Neural cell (in vitro differentiated cells): ENCODE results near the gene TFPI. TPM values are rescaled to one million over a fixed set of nuclear protein-coding genes. Genes with fewer than 3 reads are reported as not detected.
"Not testable (repeated sequence)": the region's sequence is repeated elsewhere in the genome, so short reads cannot be mapped to it uniquely, and the experiment has no call there.

Source experiments
- H2AFZ ChIP-seq: fragments of 200-600, 300-800 bp; sonication (generic), shearing (Covaris generic); 2 replicates; pipeline ENCODE4 v1.6.0; 2014; ENCODE audit warnings: low read depth, mild to moderate bottlenecking, antibody characterized with exemption, low read length, moderate library complexity
- H3F3A ChIP-seq: fragments of 200-600 bp; shearing (Covaris generic); 2 replicates; pipeline ENCODE4 v1.6.1; 2016; ENCODE audit warnings: mild to moderate bottlenecking, moderate library complexity, mixed read lengths, antibody characterized with exemption, low read length; ENCODE audit not compliant: insufficient read depth, poor library complexity, severe bottlenecking
- H3K27ac ChIP-seq: fragments of 200-600, 300-800 bp; sonication (generic), shearing (Covaris generic); 2 replicates; pipeline ENCODE4 v1.5.1; 2014; ENCODE audit warnings: mild to moderate bottlenecking, low read length, moderate library complexity
- H3K27me3 ChIP-seq: fragments of 300-800, 200-600 bp; sonication (generic), shearing (Covaris generic); 2 replicates; pipeline ENCODE4 v1.6.0; 2014; ENCODE audit warnings: mild to moderate bottlenecking, low read depth, low read length, moderate library complexity; ENCODE audit not compliant: insufficient read depth
- H3K36me3 ChIP-seq: fragments of 300-800, 200-600 bp; sonication (generic), shearing (Covaris generic); 2 replicates; pipeline ENCODE4 v1.5.1; 2014; ENCODE audit warnings: mild to moderate bottlenecking, antibody characterized with exemption, low read length, moderate library complexity; ENCODE audit not compliant: insufficient read depth
- H3K4me2 ChIP-seq: fragments of 300-800, 200-600 bp; sonication (generic), shearing (Covaris generic); 2 replicates; pipeline ENCODE4 v1.6.0; 2014; ENCODE audit warnings: mild to moderate bottlenecking, low read length
- H3K4me3 ChIP-seq: fragments of 300-800, 200-600 bp; sonication (generic), shearing (Covaris generic); 2 replicates; pipeline ENCODE4 v1.5.1; 2014; ENCODE audit warnings: mild to moderate bottlenecking, low read length, moderate library complexity
- H3K79me2 ChIP-seq: fragments of 200-600 bp; shearing (Covaris generic); replicated peaks from 2 replicates; pipeline ENCODE4 v1.6.0; 2014; ENCODE audit warnings: mild to moderate bottlenecking, low read length, moderate library complexity; ENCODE audit not compliant: insufficient read depth
- H3K9ac ChIP-seq: fragments of 300-800, 200-600 bp; sonication (generic), shearing (Covaris generic); 2 replicates; pipeline ENCODE4 v1.6.1; 2016; ENCODE audit warnings: mild to moderate bottlenecking, low read length, mixed read lengths
- H3K9me2 ChIP-seq: fragments of 200-600 bp; shearing (Covaris generic); 2 replicates; pipeline ENCODE4 v1.6.1; 2016; ENCODE audit warnings: mild to moderate bottlenecking, low read length, mixed read lengths; ENCODE audit not compliant: insufficient read depth
- H3K9me3 ChIP-seq: fragments of 200-600, 300-800 bp; sonication (generic), shearing (Covaris generic); 2 replicates; pipeline ENCODE4 v1.6.1; 2016; ENCODE audit warnings: mild to moderate bottlenecking, mixed run types, low read length, moderate library complexity, mixed read lengths
- H4K20me1 ChIP-seq: fragments of 200-600 bp; shearing (Covaris generic); 2 replicates; pipeline ENCODE4 v1.6.1; 2016; ENCODE audit warnings: mild to moderate bottlenecking, mixed run types; ENCODE audit not compliant: insufficient read depth
- EP300 ChIP-seq: fragments of 450-650 bp; conservative IDR thresholded peaks from 2 replicates; pipeline ENCODE4 v1.6.1; 2014; ENCODE audit warnings: antibody characterized with exemption, mild to moderate bottlenecking, moderate library complexity; ENCODE audit not compliant: poor library complexity, severe bottlenecking
- EZH2 ChIP-seq: fragments of 200-600, 300-800 bp; shearing (Covaris generic), sonication (generic); IDR thresholded peaks from 2 replicates; pipeline ENCODE4 v1.6.1; 2014; ENCODE audit warnings: antibody characterized with exemption, low read length, borderline replicate concordance, mild to moderate bottlenecking; ENCODE audit not compliant: insufficient read depth, poor library complexity, severe bottlenecking
- MXI1 ChIP-seq: fragments of 450-650 bp; conservative IDR thresholded peaks from 2 replicates; pipeline ENCODE4 v1.6.1; 2014; ENCODE audit warnings: antibody characterized with exemption, mild to moderate bottlenecking; ENCODE audit not compliant: poor library complexity, severe bottlenecking
- POLR2AphosphoS5 ChIP-seq: IDR thresholded peaks from 2 replicates; pipeline ENCODE4 v1.6.1; 2012
- RAD21 ChIP-seq: fragments of 450-650 bp; conservative IDR thresholded peaks from 2 replicates; pipeline ENCODE4 v1.6.1; 2014; ENCODE audit warnings: antibody characterized with exemption, mild to moderate bottlenecking, moderate library complexity
- TAF1 ChIP-seq: IDR thresholded peaks from 2 replicates; pipeline ENCODE4 v1.6.1; 2012; ENCODE audit warnings: low read depth
- polyA plus RNA-seq: library from polyadenylated mRNA; depleted of rRNA; stranded (reverse); fragments of >200 nt; gene quantifications from 2 replicates; pipeline ENCODE4 v1.2.3, GENCODE V29; 2014
- TF ChIP-seq, protein P1 (sequence below): fragments of 450-650 bp; IDR thresholded peaks from 2 replicates; pipeline ENCODE4 v1.5.1; 2014; ENCODE audit warnings: antibody characterized with exemption, mild to moderate bottlenecking, moderate library complexity; ENCODE audit not compliant: poor library complexity, severe bottlenecking
- TF ChIP-seq, protein P2 (sequence below): IDR thresholded peaks from 2 replicates; pipeline ENCODE4 v1.6.1; 2012; ENCODE audit warnings: borderline replicate concordance

TFPI gene
- polyA plus RNA-seq, 1 donor from 2014 or later: 0.51 TPM

DNA sequence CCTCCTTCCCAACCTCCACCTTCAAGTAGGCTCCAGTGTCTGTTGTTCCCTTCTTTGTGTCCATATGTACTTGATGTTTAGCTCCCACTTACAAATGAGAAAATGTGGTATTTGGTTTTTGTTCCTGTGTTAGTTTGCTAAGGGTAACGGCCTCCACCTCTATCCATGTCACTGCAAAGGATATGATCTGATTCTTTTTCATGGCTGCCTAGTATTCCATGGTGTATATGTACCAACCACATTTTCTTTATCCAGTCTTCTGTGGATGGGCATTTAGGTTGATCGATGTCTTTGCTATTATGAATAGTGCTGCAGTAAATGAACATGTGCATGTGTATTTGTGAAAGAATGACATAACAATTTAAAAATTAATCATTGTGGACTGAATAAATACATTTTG, 19.5 kb upstream of the TFPI start:
- H3K27ac ChIP-seq: no peak overlapping the region
- no peaks in the 10 kb centered on the region for H3F3A ChIP-seq
- no peak overlapping the region for H3K4me2 ChIP-seq
- no peaks in the 10 kb centered on the region for H3K36me3 ChIP-seq
- H3K9ac ChIP-seq: no peak overlapping the region
- no peak overlapping the region for H2AFZ ChIP-seq
- no peaks in the 10 kb centered on the region for H3K9me2 ChIP-seq
- no peaks in the 10 kb centered on the region for H3K79me2 ChIP-seq
- H3K27me3 ChIP-seq: no peaks in the 10 kb centered on the region
- no peak for TF ChIP-seq TAF1
- no peak for TF ChIP-seq POLR2AphosphoS5
- TF ChIP-seq, protein P1, sequence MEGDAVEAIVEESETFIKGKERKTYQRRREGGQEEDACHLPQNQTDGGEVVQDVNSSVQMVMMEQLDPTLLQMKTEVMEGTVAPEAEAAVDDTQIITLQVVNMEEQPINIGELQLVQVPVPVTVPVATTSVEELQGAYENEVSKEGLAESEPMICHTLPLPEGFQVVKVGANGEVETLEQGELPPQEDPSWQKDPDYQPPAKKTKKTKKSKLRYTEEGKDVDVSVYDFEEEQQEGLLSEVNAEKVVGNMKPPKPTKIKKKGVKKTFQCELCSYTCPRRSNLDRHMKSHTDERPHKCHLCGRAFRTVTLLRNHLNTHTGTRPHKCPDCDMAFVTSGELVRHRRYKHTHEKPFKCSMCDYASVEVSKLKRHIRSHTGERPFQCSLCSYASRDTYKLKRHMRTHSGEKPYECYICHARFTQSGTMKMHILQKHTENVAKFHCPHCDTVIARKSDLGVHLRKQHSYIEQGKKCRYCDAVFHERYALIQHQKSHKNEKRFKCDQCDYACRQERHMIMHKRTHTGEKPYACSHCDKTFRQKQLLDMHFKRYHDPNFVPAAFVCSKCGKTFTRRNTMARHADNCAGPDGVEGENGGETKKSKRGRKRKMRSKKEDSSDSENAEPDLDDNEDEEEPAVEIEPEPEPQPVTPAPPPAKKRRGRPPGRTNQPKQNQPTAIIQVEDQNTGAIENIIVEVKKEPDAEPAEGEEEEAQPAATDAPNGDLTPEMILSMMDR: no peak
- no peak for TF ChIP-seq RAD21
- TF ChIP-seq EZH2: no peak
- TF ChIP-seq EP300: no peak
- TF ChIP-seq, protein P2, sequence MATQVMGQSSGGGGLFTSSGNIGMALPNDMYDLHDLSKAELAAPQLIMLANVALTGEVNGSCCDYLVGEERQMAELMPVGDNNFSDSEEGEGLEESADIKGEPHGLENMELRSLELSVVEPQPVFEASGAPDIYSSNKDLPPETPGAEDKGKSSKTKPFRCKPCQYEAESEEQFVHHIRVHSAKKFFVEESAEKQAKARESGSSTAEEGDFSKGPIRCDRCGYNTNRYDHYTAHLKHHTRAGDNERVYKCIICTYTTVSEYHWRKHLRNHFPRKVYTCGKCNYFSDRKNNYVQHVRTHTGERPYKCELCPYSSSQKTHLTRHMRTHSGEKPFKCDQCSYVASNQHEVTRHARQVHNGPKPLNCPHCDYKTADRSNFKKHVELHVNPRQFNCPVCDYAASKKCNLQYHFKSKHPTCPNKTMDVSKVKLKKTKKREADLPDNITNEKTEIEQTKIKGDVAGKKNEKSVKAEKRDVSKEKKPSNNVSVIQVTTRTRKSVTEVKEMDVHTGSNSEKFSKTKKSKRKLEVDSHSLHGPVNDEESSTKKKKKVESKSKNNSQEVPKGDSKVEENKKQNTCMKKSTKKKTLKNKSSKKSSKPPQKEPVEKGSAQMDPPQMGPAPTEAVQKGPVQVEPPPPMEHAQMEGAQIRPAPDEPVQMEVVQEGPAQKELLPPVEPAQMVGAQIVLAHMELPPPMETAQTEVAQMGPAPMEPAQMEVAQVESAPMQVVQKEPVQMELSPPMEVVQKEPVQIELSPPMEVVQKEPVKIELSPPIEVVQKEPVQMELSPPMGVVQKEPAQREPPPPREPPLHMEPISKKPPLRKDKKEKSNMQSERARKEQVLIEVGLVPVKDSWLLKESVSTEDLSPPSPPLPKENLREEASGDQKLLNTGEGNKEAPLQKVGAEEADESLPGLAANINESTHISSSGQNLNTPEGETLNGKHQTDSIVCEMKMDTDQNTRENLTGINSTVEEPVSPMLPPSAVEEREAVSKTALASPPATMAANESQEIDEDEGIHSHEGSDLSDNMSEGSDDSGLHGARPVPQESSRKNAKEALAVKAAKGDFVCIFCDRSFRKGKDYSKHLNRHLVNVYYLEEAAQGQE: no peak
- no peak overlapping the region for H3K4me3 ChIP-seq
- no peaks in the 10 kb centered on the region for H4K20me1 ChIP-seq
- no peaks in the 10 kb centered on the region for H3K9me3 ChIP-seq

DNA sequence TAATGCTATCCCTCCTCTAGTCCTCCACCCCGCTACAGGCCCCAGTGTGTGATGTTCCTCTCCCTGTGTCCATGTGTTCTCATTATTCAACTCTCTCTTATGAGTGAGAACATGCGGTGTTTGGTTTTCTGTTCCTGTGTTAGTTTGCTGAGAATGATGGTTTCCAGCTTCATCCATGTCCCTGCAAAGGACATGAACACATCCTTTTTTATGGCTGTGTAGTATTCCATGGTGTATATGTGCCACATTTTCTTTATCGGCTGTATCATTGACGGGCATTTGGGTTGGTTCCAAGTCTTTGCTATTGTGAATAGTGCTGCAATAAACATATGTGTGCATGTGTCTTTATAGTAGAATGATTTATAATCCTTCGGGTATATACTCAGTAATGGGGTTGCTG, 17.8 kb upstream of the TFPI start:
- not testable (repeated sequence) for H3K9me2 ChIP-seq, H3K36me3 ChIP-seq, H3K79me2 ChIP-seq, H3K9ac ChIP-seq, H3K27me3 ChIP-seq, H3K4me3 ChIP-seq, H3F3A ChIP-seq, H3K9me3 ChIP-seq, H4K20me1 ChIP-seq, H3K27ac ChIP-seq, H3K4me2 ChIP-seq, H2AFZ ChIP-seq

DNA sequence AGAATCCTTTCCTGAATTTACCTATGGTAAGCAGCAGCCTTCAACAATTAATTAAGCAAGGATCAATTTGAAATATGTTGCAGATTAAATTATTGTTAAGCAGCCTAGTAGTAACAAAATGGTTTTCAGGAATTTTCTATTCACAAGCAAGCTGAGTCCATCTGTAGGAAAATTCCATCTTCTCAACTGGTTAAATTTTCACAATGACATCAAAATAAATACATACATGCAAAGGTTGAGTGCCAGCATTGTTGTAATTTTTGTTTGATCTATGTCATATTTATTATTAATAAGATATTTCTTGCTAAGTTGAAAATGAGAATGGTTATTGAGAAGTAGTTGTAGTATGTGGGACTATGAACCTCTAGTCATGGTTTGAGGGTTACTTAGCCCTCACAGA, 15.3 kb upstream of the TFPI start:
- TF ChIP-seq RAD21: no peak
- TF ChIP-seq EP300: no peak
- no peak for TF ChIP-seq EZH2
- no peak for TF ChIP-seq TAF1
- TF ChIP-seq MXI1: no peak
- TF ChIP-seq POLR2AphosphoS5: no peak
- TF ChIP-seq, protein P2: no peak

More for the DNA sequence above, 15.3 kb upstream of the TFPI start:
- Histone ChIP-seq H3F3A (no peaks in the 10 kb centered on the region), H3K27me3 (no peaks in the 10 kb centered on the region), H3K4me2 (no peak overlapping the region), H3K9me3 (no peaks in the 10 kb centered on the region), H3K9ac (no peak overlapping the region), H3K9me2 (no peaks in the 10 kb centered on the region), H3K27ac (no peak overlapping the region), H2AFZ (no peak overlapping the region), H4K20me1 (no peaks in the 10 kb centered on the region), H3K79me2 (no peaks in the 10 kb centered on the region), H3K36me3 (no peaks in the 10 kb centered on the region), H3K4me3 (no peak overlapping the region)
